Measurements from ENCODE around the gene ECHDC3. TPM values are rescaled to one million over a fixed set of nuclear protein-coding genes. Genes with fewer than 3 reads are reported as not detected.
A peak's percentile ranks its signal among the peaks of the same experiment; 100 is the strongest.

Gene ECHDC3
- total and polyA plus RNA-seq, 2 of the 13 experiments (the other 11 are each of a cell fraction or from before 2014, with no cell fraction given): not detected

- 0 out of 2 replicates have a peak, but pooled peaks have one; percentile 23 for TF ChIP-seq HNF1B (CRISPR knock-in tag; IDR thresholded peaks at IDR 0.05)
- 0 out of 2 replicates have a peak, but pooled peaks have one; percentile 12 for TF ChIP-seq ZFP90 (CRISPR knock-in tag; IDR thresholded peaks at IDR 0.05; ENCODE audit: borderline replicate concordance)
- TF ChIP-seq ZNF614 (CRISPR knock-in tag; IDR thresholded peaks at IDR 0.05; ENCODE audit: borderline replicate concordance): peak; percentile 14; the same call in 1 of the 2 replicates
- TF ChIP-seq ZNF446 (CRISPR knock-in tag; IDR thresholded peaks at IDR 0.05): no peak
- TF ChIP-seq NFE2 (CRISPR knock-in tag; IDR thresholded peaks at IDR 0.05): no peak
- TF ChIP-seq ATM (IDR thresholded peaks at IDR 0.05; ENCODE audit: borderline replicate concordance): no peak
- TF ChIP-seq, protein P1, sequence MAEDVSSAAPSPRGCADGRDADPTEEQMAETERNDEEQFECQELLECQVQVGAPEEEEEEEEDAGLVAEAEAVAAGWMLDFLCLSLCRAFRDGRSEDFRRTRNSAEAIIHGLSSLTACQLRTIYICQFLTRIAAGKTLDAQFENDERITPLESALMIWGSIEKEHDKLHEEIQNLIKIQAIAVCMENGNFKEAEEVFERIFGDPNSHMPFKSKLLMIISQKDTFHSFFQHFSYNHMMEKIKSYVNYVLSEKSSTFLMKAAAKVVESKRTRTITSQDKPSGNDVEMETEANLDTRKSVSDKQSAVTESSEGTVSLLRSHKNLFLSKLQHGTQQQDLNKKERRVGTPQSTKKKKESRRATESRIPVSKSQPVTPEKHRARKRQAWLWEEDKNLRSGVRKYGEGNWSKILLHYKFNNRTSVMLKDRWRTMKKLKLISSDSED (CRISPR knock-in tag; IDR thresholded peaks at IDR 0.05): no peak
- TF ChIP-seq, protein P2, sequence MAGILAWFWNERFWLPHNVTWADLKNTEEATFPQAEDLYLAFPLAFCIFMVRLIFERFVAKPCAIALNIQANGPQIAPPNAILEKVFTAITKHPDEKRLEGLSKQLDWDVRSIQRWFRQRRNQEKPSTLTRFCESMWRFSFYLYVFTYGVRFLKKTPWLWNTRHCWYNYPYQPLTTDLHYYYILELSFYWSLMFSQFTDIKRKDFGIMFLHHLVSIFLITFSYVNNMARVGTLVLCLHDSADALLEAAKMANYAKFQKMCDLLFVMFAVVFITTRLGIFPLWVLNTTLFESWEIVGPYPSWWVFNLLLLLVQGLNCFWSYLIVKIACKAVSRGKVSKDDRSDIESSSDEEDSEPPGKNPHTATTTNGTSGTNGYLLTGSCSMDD (CRISPR knock-in tag; IDR thresholded peaks at IDR 0.05): no peak
- no peak for TF ChIP-seq ZNF558 (CRISPR knock-in tag; IDR thresholded peaks at IDR 0.05; ENCODE audit: borderline replicate concordance)
- 0 out of 2 replicates have a peak, but pooled peaks have one; percentile 38 for TF ChIP-seq ZNF503 (CRISPR knock-in tag; IDR thresholded peaks at IDR 0.05)
- TF ChIP-seq, protein P3, sequence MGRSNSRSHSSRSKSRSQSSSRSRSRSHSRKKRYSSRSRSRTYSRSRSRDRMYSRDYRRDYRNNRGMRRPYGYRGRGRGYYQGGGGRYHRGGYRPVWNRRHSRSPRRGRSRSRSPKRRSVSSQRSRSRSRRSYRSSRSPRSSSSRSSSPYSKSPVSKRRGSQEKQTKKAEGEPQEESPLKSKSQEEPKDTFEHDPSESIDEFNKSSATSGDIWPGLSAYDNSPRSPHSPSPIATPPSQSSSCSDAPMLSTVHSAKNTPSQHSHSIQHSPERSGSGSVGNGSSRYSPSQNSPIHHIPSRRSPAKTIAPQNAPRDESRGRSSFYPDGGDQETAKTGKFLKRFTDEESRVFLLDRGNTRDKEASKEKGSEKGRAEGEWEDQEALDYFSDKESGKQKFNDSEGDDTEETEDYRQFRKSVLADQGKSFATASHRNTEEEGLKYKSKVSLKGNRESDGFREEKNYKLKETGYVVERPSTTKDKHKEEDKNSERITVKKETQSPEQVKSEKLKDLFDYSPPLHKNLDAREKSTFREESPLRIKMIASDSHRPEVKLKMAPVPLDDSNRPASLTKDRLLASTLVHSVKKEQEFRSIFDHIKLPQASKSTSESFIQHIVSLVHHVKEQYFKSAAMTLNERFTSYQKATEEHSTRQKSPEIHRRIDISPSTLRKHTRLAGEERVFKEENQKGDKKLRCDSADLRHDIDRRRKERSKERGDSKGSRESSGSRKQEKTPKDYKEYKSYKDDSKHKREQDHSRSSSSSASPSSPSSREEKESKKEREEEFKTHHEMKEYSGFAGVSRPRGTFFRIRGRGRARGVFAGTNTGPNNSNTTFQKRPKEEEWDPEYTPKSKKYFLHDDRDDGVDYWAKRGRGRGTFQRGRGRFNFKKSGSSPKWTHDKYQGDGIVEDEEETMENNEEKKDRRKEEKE (IDR thresholded peaks at IDR 0.05): no peak
- no peak for TF ChIP-seq AKAP8 (CRISPR knock-in tag; IDR thresholded peaks at IDR 0.05)
- no peak for TF ChIP-seq PRDM10 (CRISPR knock-in tag; IDR thresholded peaks at IDR 0.05; ENCODE audit: low read depth)
- no peak for TF ChIP-seq HMGA1 (CRISPR knock-in tag; conservative IDR thresholded peaks at IDR 0.05)
- TF ChIP-seq, protein P4, sequence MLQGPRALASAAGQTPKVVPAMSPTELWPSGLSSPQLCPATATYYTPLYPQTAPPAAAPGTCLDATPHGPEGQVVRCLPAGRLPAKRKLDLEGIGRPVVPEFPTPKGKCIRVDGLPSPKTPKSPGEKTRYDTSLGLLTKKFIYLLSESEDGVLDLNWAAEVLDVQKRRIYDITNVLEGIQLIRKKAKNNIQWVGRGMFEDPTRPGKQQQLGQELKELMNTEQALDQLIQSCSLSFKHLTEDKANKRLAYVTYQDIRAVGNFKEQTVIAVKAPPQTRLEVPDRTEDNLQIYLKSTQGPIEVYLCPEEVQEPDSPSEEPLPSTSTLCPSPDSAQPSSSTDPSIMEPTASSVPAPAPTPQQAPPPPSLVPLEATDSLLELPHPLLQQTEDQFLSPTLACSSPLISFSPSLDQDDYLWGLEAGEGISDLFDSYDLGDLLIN (CRISPR knock-in tag; IDR thresholded peaks at IDR 0.05; ENCODE audit: borderline replicate concordance): no peak
Observed at GRCh38 chr10:11757454-11757820, 15.3 kb downstream of the ECHDC3 start (continued).

Data from HepG2 (cell line).